Measurements from ENCODE around the gene TKTL1.

The TKTL1 gene

DNA sequence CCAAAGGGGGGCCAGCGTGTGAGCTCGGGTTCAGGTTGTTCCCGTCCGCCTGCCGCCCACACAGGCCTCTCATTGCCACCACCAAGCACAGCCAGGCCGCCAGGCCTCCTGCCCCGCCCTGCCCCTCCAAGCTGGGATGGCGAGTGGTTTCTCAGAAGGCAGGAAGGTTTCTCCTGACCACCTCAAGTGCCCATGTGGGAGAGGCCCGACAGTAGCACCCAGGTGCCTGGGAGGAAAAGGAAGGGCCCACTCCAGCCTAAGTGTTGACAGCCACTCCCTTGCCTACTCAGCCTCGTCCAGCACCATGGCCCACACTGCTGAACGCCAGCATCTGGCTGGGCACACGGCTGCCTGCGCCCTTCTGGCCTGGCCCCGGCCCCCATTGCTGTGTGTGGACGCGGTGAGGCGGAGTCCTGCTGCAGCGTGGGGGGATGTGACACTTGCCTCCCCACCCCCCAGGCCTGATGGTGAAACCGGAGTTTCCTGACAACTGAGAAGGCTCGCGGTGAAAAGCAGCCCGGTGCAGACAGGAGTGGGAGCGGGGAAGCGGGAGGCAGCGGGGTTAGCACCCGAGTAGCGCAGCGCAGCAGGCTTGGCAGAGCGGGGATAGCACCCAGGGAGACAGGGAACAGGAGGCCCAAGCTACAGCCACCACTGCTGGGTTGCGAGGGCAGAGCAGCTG, 59.6 kb downstream of the TKTL1 start:
- no peak for TF ChIP-seq SIN3A (IDR thresholded peaks at IDR 0.05; ENCODE audit: borderline replicate concordance, insufficient read depth, low read length)

DNA sequence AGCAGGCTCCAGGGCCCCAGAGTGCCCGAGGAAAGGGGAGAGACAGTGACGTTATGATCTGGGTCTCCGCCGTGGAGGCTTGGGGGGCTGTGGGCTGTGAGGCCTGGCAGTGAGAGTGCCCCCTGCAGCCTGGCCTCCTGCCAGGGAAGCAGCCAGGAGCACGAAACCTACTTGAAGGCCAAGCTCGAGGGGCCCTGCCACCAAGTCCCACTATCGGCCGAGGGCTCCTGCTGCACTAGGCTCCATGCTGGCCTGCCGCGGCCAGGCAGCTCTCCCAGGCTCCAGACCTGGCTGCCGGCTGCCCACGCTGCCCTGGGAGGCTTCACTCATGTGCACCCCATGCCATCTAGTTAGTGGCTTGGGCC, 60.2 kb downstream of the TKTL1 start:
- TF ChIP-seq, protein P1, sequence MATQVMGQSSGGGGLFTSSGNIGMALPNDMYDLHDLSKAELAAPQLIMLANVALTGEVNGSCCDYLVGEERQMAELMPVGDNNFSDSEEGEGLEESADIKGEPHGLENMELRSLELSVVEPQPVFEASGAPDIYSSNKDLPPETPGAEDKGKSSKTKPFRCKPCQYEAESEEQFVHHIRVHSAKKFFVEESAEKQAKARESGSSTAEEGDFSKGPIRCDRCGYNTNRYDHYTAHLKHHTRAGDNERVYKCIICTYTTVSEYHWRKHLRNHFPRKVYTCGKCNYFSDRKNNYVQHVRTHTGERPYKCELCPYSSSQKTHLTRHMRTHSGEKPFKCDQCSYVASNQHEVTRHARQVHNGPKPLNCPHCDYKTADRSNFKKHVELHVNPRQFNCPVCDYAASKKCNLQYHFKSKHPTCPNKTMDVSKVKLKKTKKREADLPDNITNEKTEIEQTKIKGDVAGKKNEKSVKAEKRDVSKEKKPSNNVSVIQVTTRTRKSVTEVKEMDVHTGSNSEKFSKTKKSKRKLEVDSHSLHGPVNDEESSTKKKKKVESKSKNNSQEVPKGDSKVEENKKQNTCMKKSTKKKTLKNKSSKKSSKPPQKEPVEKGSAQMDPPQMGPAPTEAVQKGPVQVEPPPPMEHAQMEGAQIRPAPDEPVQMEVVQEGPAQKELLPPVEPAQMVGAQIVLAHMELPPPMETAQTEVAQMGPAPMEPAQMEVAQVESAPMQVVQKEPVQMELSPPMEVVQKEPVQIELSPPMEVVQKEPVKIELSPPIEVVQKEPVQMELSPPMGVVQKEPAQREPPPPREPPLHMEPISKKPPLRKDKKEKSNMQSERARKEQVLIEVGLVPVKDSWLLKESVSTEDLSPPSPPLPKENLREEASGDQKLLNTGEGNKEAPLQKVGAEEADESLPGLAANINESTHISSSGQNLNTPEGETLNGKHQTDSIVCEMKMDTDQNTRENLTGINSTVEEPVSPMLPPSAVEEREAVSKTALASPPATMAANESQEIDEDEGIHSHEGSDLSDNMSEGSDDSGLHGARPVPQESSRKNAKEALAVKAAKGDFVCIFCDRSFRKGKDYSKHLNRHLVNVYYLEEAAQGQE (IDR thresholded peaks at IDR 0.05; ENCODE audit: insufficient read depth in 1 of 2, low read depth in 2 of 2, low read length in 2 of 2), result no peak
- TF ChIP-seq FOXP2 (optimal IDR thresholded peaks at IDR 0.05; ENCODE audit: borderline replicate concordance, extremely low read depth, extremely low read length, insufficient read depth), result no peak
- no peak for TF ChIP-seq POLR2AphosphoS5 (IDR thresholded peaks at IDR 0.05; ENCODE audit: low read depth, low read length)
- TF ChIP-seq SIN3A (IDR thresholded peaks at IDR 0.05; ENCODE audit: borderline replicate concordance, insufficient read depth, low read length), result no peak
- TF ChIP-seq TAF1 (IDR thresholded peaks at IDR 0.05; ENCODE audit: borderline replicate concordance, insufficient read depth, low read length), result no peak

DNA sequence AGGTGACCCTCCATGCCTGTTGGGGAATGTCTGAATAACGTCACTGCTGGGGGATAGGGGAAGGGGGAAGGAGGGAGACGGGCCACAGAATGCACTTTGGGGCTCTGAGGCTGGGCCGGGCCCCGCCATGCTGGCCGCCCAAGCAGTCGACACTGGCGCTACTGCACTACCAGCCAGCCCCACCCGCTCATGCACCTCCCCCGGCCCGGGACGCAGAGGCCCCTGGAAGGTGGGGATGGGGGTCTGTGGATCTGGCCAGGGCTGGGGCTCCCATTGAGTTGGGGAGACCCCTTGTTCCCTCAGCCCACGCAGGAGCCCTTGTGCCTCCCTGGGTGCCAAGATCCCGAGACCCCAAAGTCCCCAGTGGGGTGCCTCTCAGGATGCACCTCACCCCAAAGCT, 61.0 kb downstream of the TKTL1 start:
- TF ChIP-seq TAF1 (IDR thresholded peaks at IDR 0.05; ENCODE audit: borderline replicate concordance, insufficient read depth, low read length) (no peak), POLR2AphosphoS5 (IDR thresholded peaks at IDR 0.05; ENCODE audit: low read depth, low read length) (no peak), SIN3A (IDR thresholded peaks at IDR 0.05; ENCODE audit: borderline replicate concordance, insufficient read depth, low read length) (no peak), FOXP2 (optimal IDR thresholded peaks at IDR 0.05; ENCODE audit: borderline replicate concordance, extremely low read depth, extremely low read length, insufficient read depth) (no peak)
- TF ChIP-seq, protein P1 (IDR thresholded peaks at IDR 0.05; ENCODE audit: insufficient read depth in 1 of 2, low read depth in 2 of 2, low read length in 2 of 2), result no peak

DNA sequence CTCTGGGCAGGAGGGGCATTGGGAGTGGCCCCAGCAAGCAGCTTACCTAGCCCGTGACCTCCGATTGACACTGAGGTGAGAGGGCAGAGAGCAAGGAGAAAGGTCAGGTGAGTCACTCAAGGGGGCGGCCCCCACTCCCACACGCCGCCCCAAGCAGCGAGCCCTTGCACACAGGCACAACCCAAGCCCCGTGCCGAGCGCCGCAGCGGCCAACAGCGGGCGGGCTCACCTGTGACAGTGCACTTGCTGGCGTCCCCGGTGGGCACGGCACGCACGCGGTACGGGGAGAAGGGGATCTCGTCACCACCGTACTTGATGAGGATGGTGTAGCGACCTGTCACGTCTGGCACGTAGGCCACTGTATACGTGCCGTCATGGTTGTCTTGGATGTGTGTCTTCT, 61.6 kb downstream of the TKTL1 start:
- TF ChIP-seq SIN3A (IDR thresholded peaks at IDR 0.05; ENCODE audit: borderline replicate concordance, insufficient read depth, low read length) (no peak), POLR2AphosphoS5 (IDR thresholded peaks at IDR 0.05; ENCODE audit: low read depth, low read length) (no peak), TAF1 (IDR thresholded peaks at IDR 0.05; ENCODE audit: borderline replicate concordance, insufficient read depth, low read length) (no peak), FOXP2 (optimal IDR thresholded peaks at IDR 0.05; ENCODE audit: borderline replicate concordance, extremely low read depth, extremely low read length, insufficient read depth) (no peak)
- TF ChIP-seq, protein P1 (IDR thresholded peaks at IDR 0.05; ENCODE audit: insufficient read depth in 1 of 2, low read depth in 2 of 2, low read length in 2 of 2), result no peak

DNA sequence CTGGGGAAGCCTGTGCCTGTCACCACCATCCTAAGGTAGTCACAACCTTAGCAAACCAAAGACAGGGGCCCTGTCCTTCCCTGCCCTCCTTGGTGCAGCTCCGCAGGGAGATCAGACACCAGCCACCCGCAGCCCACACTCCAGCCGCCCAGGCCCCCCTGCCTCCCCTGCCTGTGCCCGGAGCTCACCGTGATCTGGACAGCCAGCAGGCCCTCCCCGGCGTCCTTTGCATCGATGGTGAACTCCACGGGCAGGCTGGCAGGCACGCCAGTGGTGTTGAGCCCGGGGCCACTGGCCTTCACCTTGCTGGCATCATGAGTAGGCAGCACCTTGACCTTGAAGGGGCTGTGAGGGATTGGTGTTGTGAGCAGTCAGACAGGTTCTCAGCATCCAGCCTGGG, 62.4 kb downstream of the TKTL1 start:
- TF ChIP-seq, protein P1 (IDR thresholded peaks at IDR 0.05; ENCODE audit: insufficient read depth in 1 of 2, low read depth in 2 of 2, low read length in 2 of 2), result no peak
- TF ChIP-seq POLR2AphosphoS5 (IDR thresholded peaks at IDR 0.05; ENCODE audit: low read depth, low read length), result 0 out of 2 replicates have a peak, but pooled peaks have one; percentile 13

Data from PFSK-1 (cell line).